NCI-H345 treated with DMSO at 0.1 percent for 48 hours (cell line): Measurements from ENCODE around the gene PMAIP1.

Source experiments
- DNase-seq: peaks from one replicate; lab custom pipeline; 2025; ENCODE audit not compliant: unreplicated experiment; lab: John Stamatoyannopoulos, UW

Gene PMAIP1

GRCh38 chr18:59911600-59911999 is 11.8 kb downstream of the PMAIP1 start:
- DNase-seq, result no peak

GRCh38 chr18:59912007-59912550 is 12.3 kb downstream of the PMAIP1 start:
- DNase-seq, result no peak

- DNase-seq, result no peak
Observed at GRCh38 chr18:59915606-59916005, 15.8 kb downstream of the PMAIP1 start.

- no peak for DNase-seq
Observed at GRCh38 chr18:59916746-59917145, 16.9 kb downstream of the PMAIP1 start.

- DNase-seq, result no peak
Observed at GRCh38 chr18:59917422-59917821, 17.6 kb downstream of the PMAIP1 start.

- DNase-seq, result no peak
Observed at GRCh38 chr18:59918320-59918755, 18.5 kb downstream of the PMAIP1 start.

- DNase-seq, result no peak
Observed at GRCh38 chr18:59918997-59919396, 19.2 kb downstream of the PMAIP1 start.

GRCh38 chr18:59921384-59921891 is 21.6 kb downstream of the PMAIP1 start:
- DNase-seq, result no peak

GRCh38 chr18:59923539-59924196 is 23.9 kb downstream of the PMAIP1 start:
- DNase-seq, result no peak

- DNase-seq, result no peak
Observed at GRCh38 chr18:59926131-59926530, 26.3 kb downstream of the PMAIP1 start.

GRCh38 chr18:59927246-59927825 is 27.5 kb downstream of the PMAIP1 start:
- no peak for DNase-seq

GRCh38 chr18:59928201-59928600 is 28.4 kb downstream of the PMAIP1 start:
- no peak for DNase-seq

GRCh38 chr18:59929621-59930295 is 30.0 kb downstream of the PMAIP1 start:
- no peak for DNase-seq

- no peak for DNase-seq
Observed at GRCh38 chr18:59932401-59932800, 32.6 kb downstream of the PMAIP1 start.

GRCh38 chr18:59938676-59939075 is 38.9 kb downstream of the PMAIP1 start:
- DNase-seq, result no peak

- DNase-seq, result no peak
Observed at GRCh38 chr18:59939127-59939526, 39.3 kb downstream of the PMAIP1 start.

GRCh38 chr18:59940068-59940467 is 40.3 kb downstream of the PMAIP1 start:
- no peak for DNase-seq

GRCh38 chr18:59941331-59941730 is 41.5 kb downstream of the PMAIP1 start:
- DNase-seq, result no peak

GRCh38 chr18:59942601-59943000 is 42.8 kb downstream of the PMAIP1 start:
- no peak for DNase-seq

- DNase-seq, result no peak
Observed at GRCh38 chr18:59945544-59945943, 45.7 kb downstream of the PMAIP1 start.

GRCh38 chr18:59950215-59950944 is 50.6 kb downstream of the PMAIP1 start:
- DNase-seq, result no peak
